Right lung (tissue), 10 donors: ENCODE results near the gene DIP2C. TPM values are rescaled to one million over a fixed set of nuclear protein-coding genes. Genes with fewer than 3 reads are reported as not detected.
"Not testable (repeated sequence)": the region's sequence is repeated elsewhere in the genome, so short reads cannot be mapped to it uniquely, and the experiment has no call there.

Experiments used
- DNase-seq, 2 donors: peaks; one replicate each; pipeline ENCODE4 v3.0.0-alpha.2; 2013
- long read RNA-seq, 8 donors: transcript quantifications; one replicate each; lab custom pipeline, GENCODE V29; 2026
- polyA plus RNA-seq, 5 donors: library from polyadenylated mRNA; unstranded; fragments of 120-200 nt; gene quantifications; one replicate each; pipeline versions ENCODE4 v1.2.1 to v1.2.3, GENCODE V29; 2013; ENCODE audit warnings: inconsistent platforms in 1 of 5, low replicate concordance in 1 of 5; ENCODE audit not compliant: insufficient read length in 5 of 5, insufficient read depth in 1 of 5

The DIP2C gene
- polyA plus RNA-seq: 10 to 100 TPM; 15.8 to 20.3 (median 17.9) TPM
- long read RNA-seq, donor 1: 0 reads
- long read RNA-seq, donor 2: 0 reads
- long read RNA-seq, donor 3: 0 reads
- long read RNA-seq, donor 4: 0 reads
- long read RNA-seq, donor 5, partial matches to known transcripts: 12 of 12 reads
- long read RNA-seq, donor 5, other reads (novel, unspliced or antisense): 0 of 12 reads
- long read RNA-seq, donor 6: 0 reads
- long read RNA-seq, donor 7, full-length matches to known transcripts: 1 of 1 reads
- long read RNA-seq, donor 7, partial matches to known transcripts: 0 of 1 reads
- long read RNA-seq, donor 7, other reads (novel, unspliced or antisense): 0 of 1 reads
- long read RNA-seq, donor 8, partial matches to known transcripts: 9 of 9 reads
- long read RNA-seq, donor 8, other reads (novel, unspliced or antisense): 0 of 9 reads

- peak; percentile 68 to 75 for DNase-seq
Observed at GRCh38 chr10:689452-690371, at the start of gene DIP2C. Gene DIP2C (minus strand): TSS chr10:689668. CDS start chr10:689578, 90 bp downstream.

- DNase-seq: no peak
Observed at GRCh38 chr10:734481-734880, 45.0 kb upstream of the DIP2C start.

GRCh38 chr10:733086-733485, 43.6 kb upstream of the DIP2C start:
- DNase-seq: no peak

GRCh38 chr10:729213-729612, 39.7 kb upstream of the DIP2C start:
- no peak for DNase-seq

- no peak for DNase-seq
Observed at GRCh38 chr10:728603-729002, 39.1 kb upstream of the DIP2C start.

GRCh38 chr10:727162-727790, 37.8 kb upstream of the DIP2C start:
- DNase-seq: no peak

GRCh38 chr10:725786-726185, 36.3 kb upstream of the DIP2C start:
- no peak for DNase-seq

GRCh38 chr10:725302-725701, 35.8 kb upstream of the DIP2C start:
- no peak for DNase-seq

GRCh38 chr10:723973-724372, 34.5 kb upstream of the DIP2C start:
- no peak for DNase-seq

- DNase-seq: no peak
Observed at GRCh38 chr10:722281-723060, 33.0 kb upstream of the DIP2C start.

- DNase-seq: no peak
Observed at GRCh38 chr10:718143-718700, 28.8 kb upstream of the DIP2C start.

GRCh38 chr10:717458-717857, 28.0 kb upstream of the DIP2C start:
- no peak for DNase-seq

- no peak for DNase-seq
Observed at GRCh38 chr10:716821-717220, 27.4 kb upstream of the DIP2C start.

- DNase-seq: no peak
Observed at GRCh38 chr10:714214-714613, 24.7 kb upstream of the DIP2C start.

GRCh38 chr10:712575-712974, 23.1 kb upstream of the DIP2C start:
- DNase-seq: no peak

- DNase-seq: no peak
Observed at GRCh38 chr10:712089-712488, 22.6 kb upstream of the DIP2C start.

GRCh38 chr10:707861-708260, 18.4 kb upstream of the DIP2C start:
- DNase-seq: no peak

- DNase-seq: no peak
Observed at GRCh38 chr10:707456-707855, 18.0 kb upstream of the DIP2C start.

- DNase-seq: no peak
Observed at GRCh38 chr10:703118-703517, 13.7 kb upstream of the DIP2C start.

GRCh38 chr10:700183-700582, 10.7 kb upstream of the DIP2C start:
- DNase-seq: not testable (repeated sequence)
